H9 (cell line): ENCODE results near the gene CBLN3. TPM values are rescaled to one million over a fixed set of nuclear protein-coding genes. Genes with fewer than 3 reads are reported as not detected.

ENCODE experiments used
- DNase-seq: peaks from one replicate; pipeline ENCODE4 v3.0.0-alpha.2; 2017
- H2AFZ ChIP-seq: one replicate; pipeline ENCODE4 v1.6.1; 2013; ENCODE audit warnings: mild to moderate bottlenecking, low read length, control low read depth, moderate library complexity
- H2AK5ac ChIP-seq: 2 replicates; pipeline ENCODE4 v1.6.1; 2013; ENCODE audit warnings: low read length, control low read depth, mixed read lengths; ENCODE audit not compliant: insufficient read length
- H2BK120ac ChIP-seq: one replicate; pipeline ENCODE4 v1.6.1; 2013; ENCODE audit warnings: low read depth, mild to moderate bottlenecking, low read length, control low read depth, inconsistent platforms; ENCODE audit not compliant: poor library complexity, severe bottlenecking
- H2BK12ac ChIP-seq: 2 replicates; pipeline ENCODE4 v1.6.1; 2013; ENCODE audit warnings: low read length, control low read depth, mixed read lengths, low read depth; ENCODE audit not compliant: insufficient read length
- H2BK15ac ChIP-seq: 2 replicates; pipeline ENCODE4 v1.6.1; 2013; ENCODE audit warnings: low read depth, low read length, control low read depth
- H2BK20ac ChIP-seq: one replicate; pipeline ENCODE4 v1.6.1; 2013; ENCODE audit warnings: low read depth, mild to moderate bottlenecking, low read length, control low read depth, inconsistent platforms; ENCODE audit not compliant: poor library complexity, severe bottlenecking
- H2BK5ac ChIP-seq: 2 replicates; pipeline ENCODE4 v1.6.1; 2013; ENCODE audit warnings: low read length, control low read depth, mixed read lengths; ENCODE audit not compliant: insufficient read length
- H3K14ac ChIP-seq: 2 replicates; pipeline ENCODE4 v1.6.1; 2013; ENCODE audit warnings: low read length, control low read depth; ENCODE audit not compliant: insufficient read depth
- H3K18ac ChIP-seq: 2 replicates; pipeline ENCODE4 v1.6.1; 2013; ENCODE audit warnings: low read depth, mild to moderate bottlenecking, mixed read lengths, low read length, control low read depth; ENCODE audit not compliant: insufficient read length
- H3K23ac ChIP-seq: 2 replicates; pipeline ENCODE4 v1.6.1; 2013; ENCODE audit warnings: low read length, control low read depth, mixed read lengths, low read depth; ENCODE audit not compliant: insufficient read length
- H3K23me2 ChIP-seq: 2 replicates; pipeline ENCODE4 v1.6.1; 2013; ENCODE audit warnings: low read depth, mild to moderate bottlenecking, mixed read lengths, low read length, control low read depth; ENCODE audit not compliant: insufficient read length, poor library complexity, severe bottlenecking
- H3K27ac ChIP-seq: 2 replicates; pipeline ENCODE4 v1.5.1; 2013; ENCODE audit warnings: low read length, control low read depth, mixed read lengths, low read depth; ENCODE audit not compliant: insufficient read length
- H3K27me3 ChIP-seq: 2 replicates; pipeline ENCODE4 v1.6.1; 2013; ENCODE audit warnings: low read length, control low read depth, inconsistent platforms; ENCODE audit not compliant: insufficient read depth
- H3K4ac ChIP-seq: 2 replicates; pipeline ENCODE4 v1.6.1; 2013; ENCODE audit warnings: low read depth, mild to moderate bottlenecking, control low read depth, inconsistent platforms, low read length, moderate library complexity
- H3K4me1 ChIP-seq: 2 replicates; pipeline ENCODE4 v1.6.1; 2013; ENCODE audit warnings: low read length, control low read depth, inconsistent platforms; ENCODE audit not compliant: insufficient read depth
- H3K4me2 ChIP-seq: 2 replicates; pipeline ENCODE4 v1.6.1; 2013; ENCODE audit warnings: low read length, control low read depth, mixed read lengths; ENCODE audit not compliant: insufficient read length, insufficient read depth
- H3K56ac ChIP-seq: 2 replicates; pipeline ENCODE4 v1.6.1; 2013; ENCODE audit warnings: low read depth, mild to moderate bottlenecking, mixed read lengths, low read length, control low read depth; ENCODE audit not compliant: insufficient read length
- H3K79me1 ChIP-seq: 2 replicates; pipeline ENCODE4 v1.6.1; 2013; ENCODE audit warnings: low read depth, mild to moderate bottlenecking, moderate library complexity, low read length, control low read depth, inconsistent platforms; ENCODE audit not compliant: insufficient read depth, poor library complexity, severe bottlenecking
- H3K79me2 ChIP-seq: 2 replicates; pipeline ENCODE4 v1.6.1; 2013; ENCODE audit warnings: low read length, control low read depth, inconsistent platforms; ENCODE audit not compliant: insufficient read depth
- H3K9ac ChIP-seq: 2 replicates; pipeline ENCODE4 v1.6.1; 2013; ENCODE audit warnings: low read length, control low read depth, mixed read lengths; ENCODE audit not compliant: insufficient read length; ENCODE audit errors: extremely low read depth
- H3K9me3 ChIP-seq: one replicate; pipeline ENCODE4 v1.6.1; 2013; ENCODE audit warnings: low read depth, low read length, inconsistent platforms; ENCODE audit not compliant: control insufficient read depth
- H3T11ph ChIP-seq: one replicate; pipeline ENCODE4 v1.6.1; 2013; ENCODE audit warnings: mild to moderate bottlenecking, low read length, control low read depth, inconsistent platforms
- H4K20me1 ChIP-seq: one replicate; pipeline ENCODE4 v1.6.1; 2013; ENCODE audit not compliant: control insufficient read depth, insufficient read length, insufficient read depth
- H4K5ac ChIP-seq: 2 replicates; pipeline ENCODE4 v1.6.1; 2013; ENCODE audit warnings: low read depth, mild to moderate bottlenecking, mixed read lengths, low read length, control low read depth; ENCODE audit not compliant: insufficient read length
- H4K8ac ChIP-seq: replicated peaks from 2 replicates; pipeline ENCODE4 v1.6.1; 2013; ENCODE audit warnings: low read length, control low read depth, mixed read lengths, low read depth; ENCODE audit not compliant: insufficient read length
- H4K91ac ChIP-seq: 2 replicates; pipeline ENCODE4 v1.6.1; 2013; ENCODE audit warnings: low read depth, mild to moderate bottlenecking, moderate library complexity, mixed read lengths, low read length, control low read depth; ENCODE audit not compliant: insufficient read length
- H3K27ac Mint-ChIP-seq, 3 experiments: 2 replicates in 2 of 3; 3 replicates in 1 of 3; pipeline ENCODE4 v1.8.0; 2020 to 2021; ENCODE audit warnings: mixed read lengths in 3 of 3, mild to moderate bottlenecking in 1 of 3, moderate library complexity in 1 of 3
- H3K27me3 Mint-ChIP-seq: 2 replicates; pipeline ENCODE4 v1.8.0; 2021; ENCODE audit warnings: low read depth, mild to moderate bottlenecking, moderate library complexity, mixed read lengths
- H3K36me3 Mint-ChIP-seq, 3 experiments: 2 replicates in 2 of 3; 3 replicates in 1 of 3; pipeline ENCODE4 v1.8.0; 2020 to 2021; ENCODE audit warnings: low read depth in 3 of 3, mixed read lengths in 3 of 3; ENCODE audit not compliant: insufficient read depth in 1 of 3
- H3K4me1 Mint-ChIP-seq, 2 experiments: 2 replicates each; pipeline ENCODE4 v1.8.0; 2020; ENCODE audit warnings: mixed read lengths in 2 of 2
- H3K4me3 Mint-ChIP-seq, 2 experiments: 2 replicates in 1 of 2; 3 replicates in 1 of 2; pipeline ENCODE4 v1.8.0; 2020 to 2021; ENCODE audit warnings: mild to moderate bottlenecking in 2 of 2, mixed read lengths in 2 of 2, moderate library complexity in 1 of 2
- H3K9me3 Mint-ChIP-seq, 2 experiments: 2 replicates in 1 of 2; 3 replicates in 1 of 2; pipeline ENCODE4 v1.8.0; 2020; ENCODE audit warnings: mild to moderate bottlenecking in 2 of 2, mixed read lengths in 2 of 2, moderate library complexity in 1 of 2
- CTCF ChIP-seq: fragments of 200-600 bp; sonication (generic); conservative IDR thresholded peaks from 3 replicates; pipeline ENCODE4 v1.8.0; 2021; ENCODE audit warnings: antibody characterized with exemption, mild to moderate bottlenecking
- WGBS: extraction: QIAGEN DNeasy Blood & Tissue Kit; methylation state at CpG from one replicate; pipeline ENCODE4 v1.1.7; 2013; ENCODE audit warnings: missing lambda C conversion rate, low lambda C conversion rate, mixed read lengths; ENCODE audit not compliant: insufficient read length; ENCODE audit errors: extremely low coverage; 5-methylcytosine and 5-hydroxymethylcytosine counted together
- total RNA-seq: library from RNA; stranded (reverse); gene quantifications from 2 replicates; pipeline ENCODE4 v1.2.1, GENCODE V29; 2021

Gene CBLN3
- total RNA-seq, 1 experiment from 2014 or later: 0.39 TPM

DNA sequence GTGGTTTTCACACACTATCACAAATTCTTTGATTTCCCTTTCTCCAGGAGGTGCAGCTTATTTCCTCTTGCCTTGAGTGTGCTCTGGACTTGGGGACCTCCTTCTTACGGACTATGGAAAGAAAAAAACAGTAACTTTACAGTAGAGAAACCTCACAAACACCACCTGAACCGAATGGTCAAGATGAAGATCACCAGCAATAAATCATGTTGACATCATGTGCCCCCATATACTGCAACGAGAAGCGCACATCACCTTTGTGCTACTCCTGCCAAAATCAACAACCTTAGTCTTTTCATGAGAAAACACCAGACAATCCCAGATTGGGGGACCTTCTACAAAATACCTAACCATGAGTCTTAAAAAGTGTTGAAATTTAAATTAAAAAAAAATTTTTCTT, 43.9 kb downstream of the CBLN3 start:
- no CpG with 5 or more reads among the region's 4 CpGs for WGBS
- no peaks in the 10 kb centered on the region for H3K36me3 Mint-ChIP-seq
- H3K4me1 Mint-ChIP-seq: peaks cover 15 to 16% of the 10 kb centered on the region in 2 experiments
- no peak for TF ChIP-seq CTCF
- no peak overlapping the region for H2AK5ac ChIP-seq
- H3K79me2 ChIP-seq: no peaks in the 10 kb centered on the region; the same call in 1 of the 2 replicates
- no peak overlapping the region for H2BK12ac ChIP-seq
- H2BK5ac ChIP-seq: no peak overlapping the region
- H3K18ac ChIP-seq: no peak overlapping the region
- no peak overlapping the region for H4K5ac ChIP-seq
- H3K27ac ChIP-seq: no peak overlapping the region
- no peak overlapping the region for H2BK120ac ChIP-seq
- no peaks in the 10 kb centered on the region for H3K23me2 ChIP-seq
- H3K14ac ChIP-seq: no peak overlapping the region
- H3K9me3 ChIP-seq: no peaks in the 10 kb centered on the region
- no peaks in the 10 kb centered on the region for H3K9me3 Mint-ChIP-seq
- peaks cover 4% of the 10 kb centered on the region for H3K27me3 Mint-ChIP-seq
- H2BK15ac ChIP-seq: no peak overlapping the region
- no peak overlapping the region for H4K91ac ChIP-seq
- no peak overlapping the region for H3K56ac ChIP-seq
- H3K9ac ChIP-seq: no peak overlapping the region
- no peak for DNase-seq
- no peak overlapping the region for H2AFZ ChIP-seq
- H3K4me2 ChIP-seq: no peak overlapping the region
- H2BK20ac ChIP-seq: no peak overlapping the region
- no peak overlapping the region for H3K4me3 Mint-ChIP-seq
- H3K4ac ChIP-seq: no peak overlapping the region
- no peaks in the 10 kb centered on the region for H4K20me1 ChIP-seq
- no peaks in the 10 kb centered on the region for H3K79me1 ChIP-seq
- no peak overlapping the region for H3T11ph ChIP-seq
- 0 out of 2 replicates have a peak, but pooled peaks cover 1% of the 10 kb centered on the region for H3K4me1 ChIP-seq
- H3K23ac ChIP-seq: no peak overlapping the region
- H3K27me3 ChIP-seq: no peaks in the 10 kb centered on the region
- H3K27ac Mint-ChIP-seq: no peak overlapping the region
- no peak overlapping the region for H4K8ac ChIP-seq
